GM12872 (cell line): ENCODE results near the gene THAP3.

Source experiments
- CTCF ChIP-seq: IDR thresholded peaks from 3 replicates; pipeline ENCODE4 v1.5.1; 2011; ENCODE audit warnings: low read depth, mild to moderate bottlenecking, low read length, moderate library complexity; ENCODE audit not compliant: insufficient read depth

THAP3 gene

GRCh38 chr1:6657138-6657537, 32.5 kb downstream of the THAP3 start:
- TF ChIP-seq CTCF = no peak

GRCh38 chr1:6658359-6659060, 33.8 kb downstream of the THAP3 start:
- no peak for TF ChIP-seq CTCF

- TF ChIP-seq CTCF = no peak
Observed at GRCh38 chr1:6660415-6661049, 35.9 kb downstream of the THAP3 start.

- TF ChIP-seq CTCF = no peak
Observed at GRCh38 chr1:6666696-6667095, 42.0 kb downstream of the THAP3 start.

GRCh38 chr1:6667139-6667538, 42.5 kb downstream of the THAP3 start:
- no peak for TF ChIP-seq CTCF

GRCh38 chr1:6668503-6668902, 43.8 kb downstream of the THAP3 start:
- TF ChIP-seq CTCF = no peak

GRCh38 chr1:6672558-6672957, 47.9 kb downstream of the THAP3 start:
- no peak for TF ChIP-seq CTCF
